Body of pancreas (tissue), 4 donors: ENCODE measurements around the gene CYB561.

Experiments used
- CTCF ChIP-seq, 7 experiments: fragments of 450-650 bp in 4 of 7; fragments of 200-600 bp in 3 of 7; sonication (generic) in 3 of 7; IDR thresholded peaks; one replicate each; pipeline ENCODE4 v1.5.1; 2016 to 2019; ENCODE audit warnings: antibody characterized with exemption in 7 of 7
- POLR2A ChIP-seq, 3 donors: fragments of 450-650 bp; IDR thresholded peaks; one replicate each; pipeline ENCODE4 v1.6.1; 2016; ENCODE audit warnings: antibody characterized with exemption in 3 of 3, mild to moderate bottlenecking in 2 of 3

GRCh38 chr17:63387656-63388340 is 58.3 kb downstream of the CYB561 start:
- no peak for TF ChIP-seq CTCF (IDR thresholded peaks at IDR 0.05)
- no peak for TF ChIP-seq POLR2A (IDR thresholded peaks at IDR 0.05)
